Measurements from ENCODE around the gene INHBA. TPM values are rescaled to one million over a fixed set of nuclear protein-coding genes. Genes with fewer than 3 reads are reported as not detected.

The INHBA gene
- total RNA-seq, 1 experiment from 2014 or later: 0.28 TPM

- Histone ChIP-seq H3K27ac (ENCODE audit: low read length) (no peak overlapping the region), H3K36me3 (ENCODE audit: control insufficient read depth, insufficient read depth, low read length) (no peaks in the 10 kb centered on the region), H3K27me3 (ENCODE audit: control insufficient read depth, insufficient read depth, low read length) (peaks cover 3% of the 10 kb centered on the region; the same call in 1 of the 2 replicates), H3K4me3 (ENCODE audit: low read depth in 2 of 2, low read length in 2 of 2) (no peak overlapping the region), H3K9me3 (ENCODE audit: control insufficient read depth, insufficient read depth, low read depth, low read length) (no peaks in the 10 kb centered on the region), H3K4me1 (ENCODE audit: control insufficient read depth, insufficient read depth, low read length) (no peaks in the 10 kb centered on the region)
- DNase-seq (ENCODE audit: low read depth, low spot score): no peak
- in situ Hi-C loops (cut with HindIII; ENCODE audit: low pct_unique_long_range_greater_than_20kb, low sequenced_read_pairs): no loop called here
- ATAC-seq: no peak
- CTCF ChIA-PET: no interaction called here
- TF ChIP-seq POLR2AphosphoS5 (IDR thresholded peaks at IDR 0.05; ENCODE audit: low read depth, low read length) (no peak), SIN3A (IDR thresholded peaks at IDR 0.05; ENCODE audit: borderline replicate concordance, insufficient read depth, low read depth, low read length) (no peak), TCF7L2 (IDR thresholded peaks at IDR 0.05; ENCODE audit: low read depth, low read length) (no peak)
- TF ChIP-seq, protein P1, sequence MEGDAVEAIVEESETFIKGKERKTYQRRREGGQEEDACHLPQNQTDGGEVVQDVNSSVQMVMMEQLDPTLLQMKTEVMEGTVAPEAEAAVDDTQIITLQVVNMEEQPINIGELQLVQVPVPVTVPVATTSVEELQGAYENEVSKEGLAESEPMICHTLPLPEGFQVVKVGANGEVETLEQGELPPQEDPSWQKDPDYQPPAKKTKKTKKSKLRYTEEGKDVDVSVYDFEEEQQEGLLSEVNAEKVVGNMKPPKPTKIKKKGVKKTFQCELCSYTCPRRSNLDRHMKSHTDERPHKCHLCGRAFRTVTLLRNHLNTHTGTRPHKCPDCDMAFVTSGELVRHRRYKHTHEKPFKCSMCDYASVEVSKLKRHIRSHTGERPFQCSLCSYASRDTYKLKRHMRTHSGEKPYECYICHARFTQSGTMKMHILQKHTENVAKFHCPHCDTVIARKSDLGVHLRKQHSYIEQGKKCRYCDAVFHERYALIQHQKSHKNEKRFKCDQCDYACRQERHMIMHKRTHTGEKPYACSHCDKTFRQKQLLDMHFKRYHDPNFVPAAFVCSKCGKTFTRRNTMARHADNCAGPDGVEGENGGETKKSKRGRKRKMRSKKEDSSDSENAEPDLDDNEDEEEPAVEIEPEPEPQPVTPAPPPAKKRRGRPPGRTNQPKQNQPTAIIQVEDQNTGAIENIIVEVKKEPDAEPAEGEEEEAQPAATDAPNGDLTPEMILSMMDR (IDR thresholded peaks at IDR 0.05): no peak
- TF ChIP-seq, protein P2, sequence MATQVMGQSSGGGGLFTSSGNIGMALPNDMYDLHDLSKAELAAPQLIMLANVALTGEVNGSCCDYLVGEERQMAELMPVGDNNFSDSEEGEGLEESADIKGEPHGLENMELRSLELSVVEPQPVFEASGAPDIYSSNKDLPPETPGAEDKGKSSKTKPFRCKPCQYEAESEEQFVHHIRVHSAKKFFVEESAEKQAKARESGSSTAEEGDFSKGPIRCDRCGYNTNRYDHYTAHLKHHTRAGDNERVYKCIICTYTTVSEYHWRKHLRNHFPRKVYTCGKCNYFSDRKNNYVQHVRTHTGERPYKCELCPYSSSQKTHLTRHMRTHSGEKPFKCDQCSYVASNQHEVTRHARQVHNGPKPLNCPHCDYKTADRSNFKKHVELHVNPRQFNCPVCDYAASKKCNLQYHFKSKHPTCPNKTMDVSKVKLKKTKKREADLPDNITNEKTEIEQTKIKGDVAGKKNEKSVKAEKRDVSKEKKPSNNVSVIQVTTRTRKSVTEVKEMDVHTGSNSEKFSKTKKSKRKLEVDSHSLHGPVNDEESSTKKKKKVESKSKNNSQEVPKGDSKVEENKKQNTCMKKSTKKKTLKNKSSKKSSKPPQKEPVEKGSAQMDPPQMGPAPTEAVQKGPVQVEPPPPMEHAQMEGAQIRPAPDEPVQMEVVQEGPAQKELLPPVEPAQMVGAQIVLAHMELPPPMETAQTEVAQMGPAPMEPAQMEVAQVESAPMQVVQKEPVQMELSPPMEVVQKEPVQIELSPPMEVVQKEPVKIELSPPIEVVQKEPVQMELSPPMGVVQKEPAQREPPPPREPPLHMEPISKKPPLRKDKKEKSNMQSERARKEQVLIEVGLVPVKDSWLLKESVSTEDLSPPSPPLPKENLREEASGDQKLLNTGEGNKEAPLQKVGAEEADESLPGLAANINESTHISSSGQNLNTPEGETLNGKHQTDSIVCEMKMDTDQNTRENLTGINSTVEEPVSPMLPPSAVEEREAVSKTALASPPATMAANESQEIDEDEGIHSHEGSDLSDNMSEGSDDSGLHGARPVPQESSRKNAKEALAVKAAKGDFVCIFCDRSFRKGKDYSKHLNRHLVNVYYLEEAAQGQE (IDR thresholded peaks at IDR 0.05; ENCODE audit: insufficient read depth in 1 of 2, low read depth in 2 of 2, low read length in 1 of 2): no peak
- BruUV-seq (replicated peaks): no TSS peak
- POLR2A ChIA-PET: no interaction called here
- intact Hi-C loops (cut with micrococcal nuclease; ENCODE audit: unreplicated experiment): loop anchor here (10.0 kb wide), 1 partner anchor 1504 kb away; no protein-coding TSS in a partner anchor
These were observed 35.4 kb upstream of the INHBA start for GRCh38 chr7:41738336-41738735.

GRCh38 chr7:41735206-41735605, 32.3 kb upstream of the INHBA start:
- Histone ChIP-seq H3K27ac (ENCODE audit: low read length) (no peak overlapping the region), H3K36me3 (ENCODE audit: control insufficient read depth, insufficient read depth, low read length) (no peaks in the 10 kb centered on the region), H3K4me3 (ENCODE audit: low read depth in 2 of 2, low read length in 2 of 2) (no peak overlapping the region), H3K4me1 (ENCODE audit: control insufficient read depth, insufficient read depth, low read length) (no peaks in the 10 kb centered on the region), H3K9me3 (ENCODE audit: control insufficient read depth, insufficient read depth, low read depth, low read length) (no peaks in the 10 kb centered on the region), H3K27me3 (ENCODE audit: control insufficient read depth, insufficient read depth, low read length) (peaks cover 3% of the 10 kb centered on the region; the same call in 1 of the 2 replicates)
- ChIA-PET POLR2A (no interaction called here), CTCF (no interaction called here)
- DNase-seq (ENCODE audit: low read depth, low spot score): no peak
- in situ Hi-C loops (cut with HindIII; ENCODE audit: low pct_unique_long_range_greater_than_20kb, low sequenced_read_pairs) (no loop called here), intact Hi-C loops (cut with micrococcal nuclease; ENCODE audit: unreplicated experiment) (loop anchor here (10.0 kb wide), 1 partner anchor 1500 kb away; no protein-coding TSS in a partner anchor)
- BruUV-seq (replicated peaks): no TSS peak
- no peak for TF ChIP-seq SIN3A (IDR thresholded peaks at IDR 0.05; ENCODE audit: borderline replicate concordance, insufficient read depth, low read depth, low read length)
- TF ChIP-seq, protein P1 (IDR thresholded peaks at IDR 0.05): no peak
- TF ChIP-seq POLR2AphosphoS5 (IDR thresholded peaks at IDR 0.05; ENCODE audit: low read depth, low read length): no peak
- no peak for TF ChIP-seq TCF7L2 (IDR thresholded peaks at IDR 0.05; ENCODE audit: low read depth, low read length)
- TF ChIP-seq, protein P2 (IDR thresholded peaks at IDR 0.05; ENCODE audit: insufficient read depth in 1 of 2, low read depth in 2 of 2, low read length in 1 of 2): no peak
- ATAC-seq: no peak

All from Panc1 (cell line).